ENCODE data around the gene ZNF501. TPM values are rescaled to one million over a fixed set of nuclear protein-coding genes. Genes with fewer than 3 reads are reported as not detected.

Gene ZNF501
- total and polyA plus RNA-seq, 8 donors = 0.95 to 7.2 (median 2.7) TPM; not detected in 2

DNA sequence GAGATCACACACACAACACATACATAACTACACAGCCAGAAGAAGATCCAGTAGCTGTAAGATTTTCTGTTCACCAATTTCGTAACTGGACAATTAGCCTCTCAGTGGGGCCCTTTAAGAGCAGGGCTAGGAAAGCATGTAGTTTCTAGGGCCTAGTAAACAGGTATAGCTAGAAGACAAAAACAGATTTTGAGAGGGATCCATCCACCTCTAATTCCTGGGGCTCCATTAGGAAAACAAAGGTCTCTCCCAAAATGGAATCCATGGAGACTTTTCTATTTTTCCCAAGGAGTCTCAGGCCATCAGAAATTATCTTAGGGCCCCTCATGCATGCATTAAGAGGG is 42.6 kb downstream of the ZNF501 start:
- Histone ChIP-seq H3K27me3 (no peaks in the 10 kb centered on the region), H3K4me3 (no peak overlapping the region), H3K4me1 (no peaks in the 10 kb centered on the region), H3K27ac (no peak overlapping the region), H3K9me3 (peaks cover 17 to 38% (median 25%) of the 10 kb centered on the region in 4 donors), H3K36me3 (peaks cover 0 to 4% (median 0%) of the 10 kb centered on the region in 4 donors)
- 94 to 100% (median 100%) methylated on average over 1 of the region's 1 CpG for WGBS, 5 donors
- intact Hi-C loops (cut with DNase I; ENCODE audit: low total_unique reads) = no loop called here
- TF ChIP-seq EP300 (IDR thresholded peaks at IDR 0.05) = no peak
- TF ChIP-seq POLR2AphosphoS5 (IDR thresholded peaks at IDR 0.05) = no peak
- TF ChIP-seq, protein P1, sequence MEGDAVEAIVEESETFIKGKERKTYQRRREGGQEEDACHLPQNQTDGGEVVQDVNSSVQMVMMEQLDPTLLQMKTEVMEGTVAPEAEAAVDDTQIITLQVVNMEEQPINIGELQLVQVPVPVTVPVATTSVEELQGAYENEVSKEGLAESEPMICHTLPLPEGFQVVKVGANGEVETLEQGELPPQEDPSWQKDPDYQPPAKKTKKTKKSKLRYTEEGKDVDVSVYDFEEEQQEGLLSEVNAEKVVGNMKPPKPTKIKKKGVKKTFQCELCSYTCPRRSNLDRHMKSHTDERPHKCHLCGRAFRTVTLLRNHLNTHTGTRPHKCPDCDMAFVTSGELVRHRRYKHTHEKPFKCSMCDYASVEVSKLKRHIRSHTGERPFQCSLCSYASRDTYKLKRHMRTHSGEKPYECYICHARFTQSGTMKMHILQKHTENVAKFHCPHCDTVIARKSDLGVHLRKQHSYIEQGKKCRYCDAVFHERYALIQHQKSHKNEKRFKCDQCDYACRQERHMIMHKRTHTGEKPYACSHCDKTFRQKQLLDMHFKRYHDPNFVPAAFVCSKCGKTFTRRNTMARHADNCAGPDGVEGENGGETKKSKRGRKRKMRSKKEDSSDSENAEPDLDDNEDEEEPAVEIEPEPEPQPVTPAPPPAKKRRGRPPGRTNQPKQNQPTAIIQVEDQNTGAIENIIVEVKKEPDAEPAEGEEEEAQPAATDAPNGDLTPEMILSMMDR (IDR thresholded peaks at IDR 0.05) = no peak
- TF ChIP-seq POLR2A (IDR thresholded peaks at IDR 0.05) = no peak
- DNase-seq = no peak

DNA sequence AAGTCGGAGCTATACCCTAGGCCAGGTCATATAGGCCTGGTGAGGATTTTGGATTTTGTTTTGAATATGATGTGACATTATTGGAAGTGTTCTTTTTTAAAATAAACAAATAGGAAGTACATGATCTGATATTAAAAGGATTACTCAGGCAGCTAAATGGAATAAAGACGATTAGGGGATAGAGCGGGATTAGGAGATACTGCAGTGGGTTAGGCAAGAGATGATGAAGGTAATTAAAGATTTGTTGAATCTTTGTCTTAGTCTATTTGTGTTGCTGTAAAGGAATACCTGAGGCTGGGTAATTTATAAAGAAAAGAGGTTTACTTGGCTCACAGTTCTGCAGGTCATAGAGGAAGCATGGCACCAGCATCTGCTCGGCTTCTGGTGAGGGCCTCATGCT is 53.5 kb downstream of the ZNF501 start:
- no peak for DNase-seq
- WGBS, 5 donors = 95 to 98% (median 96%) methylated on average over 4 of the region's 4 CpGs

More for the DNA sequence above, 53.5 kb downstream of the ZNF501 start:
- no peaks in the 10 kb centered on the region for H3K4me1 ChIP-seq
- no peak for TF ChIP-seq POLR2A (IDR thresholded peaks at IDR 0.05)
- TF ChIP-seq, protein P1 (IDR thresholded peaks at IDR 0.05) = no peak
- no peak for TF ChIP-seq POLR2AphosphoS5 (IDR thresholded peaks at IDR 0.05)
- TF ChIP-seq EP300 (IDR thresholded peaks at IDR 0.05) = no peak
- no peaks in the 10 kb centered on the region for H3K9me3 ChIP-seq
- H3K27me3 ChIP-seq = no peaks in the 10 kb centered on the region
- intact Hi-C loops (cut with DNase I; ENCODE audit: low total_unique reads) = no loop called here
- no peak overlapping the region for H3K27ac ChIP-seq
- peaks cover 0 to 7% (median 0%) of the 10 kb centered on the region in 4 donors for H3K36me3 ChIP-seq
- H3K4me3 ChIP-seq = no peak overlapping the region

Other genes starting within 250 kb of the ZNF501 start
- gene ZKSCAN7, start 174.4 kb upstream of the ZNF501 start, total RNA-seq = 1 to 10 TPM in 4 of 5 donors, not detected in 1; 1.3 to 6.2 (median 3.9) TPM
- 1 to 10 TPM in 1 of 3 donors, under 1 TPM in 2; 0.46 to 1.5 (median 0.81) TPM for gene ZKSCAN7, start 174.4 kb upstream of the ZNF501 start, polyA plus RNA-seq
- 10 to 100 TPM in 1 of 5 donors, 1 to 10 TPM in 2, under 1 TPM in 1, not detected in 1; 0.72 to 12.5 (median 2.1) TPM for gene ZNF660, start 144.7 kb upstream of the ZNF501 start, total RNA-seq
- gene ZNF660, start 144.7 kb upstream of the ZNF501 start, polyA plus RNA-seq = under 1 TPM; 0.44 to 0.61 (median 0.45) TPM
- gene ZNF197, start 104.6 kb upstream of the ZNF501 start, total RNA-seq = 10 to 100 TPM in 3 of 5 donors, 1 to 10 TPM in 2; 5.8 to 24.6 (median 15.4) TPM
- 1 to 10 TPM; 5.2 to 8.1 (median 7.2) TPM for gene ZNF197, start 104.6 kb upstream of the ZNF501 start, polyA plus RNA-seq
- 10 to 100 TPM in 2 of 5 donors, 1 to 10 TPM in 3; 2.3 to 23.7 (median 4.3) TPM for gene ZNF35, start 80.9 kb upstream of the ZNF501 start, total RNA-seq
- gene ZNF35, start 80.9 kb upstream of the ZNF501 start, polyA plus RNA-seq = 1 to 10 TPM; 2.1 to 5.0 (median 4.4) TPM
- gene ZNF502, start 17.0 kb upstream of the ZNF501 start, total RNA-seq = 1 to 10 TPM in 3 of 5 donors, under 1 TPM in 2; 0.29 to 7.7 (median 1.3) TPM
- 1 to 10 TPM; 1.9 to 2.5 (median 2.4) TPM for gene ZNF502, start 17.0 kb upstream of the ZNF501 start, polyA plus RNA-seq
- gene KIAA1143, start 32.0 kb downstream of the ZNF501 start, total RNA-seq = 10 to 100 TPM in 3 of 5 donors, 1 to 10 TPM in 2; 7.5 to 31.0 (median 15.6) TPM
- gene KIAA1143, start 32.0 kb downstream of the ZNF501 start, polyA plus RNA-seq = 10 to 100 TPM in 2 of 3 donors, 1 to 10 TPM in 1; 7.9 to 13.0 (median 10.1) TPM
- 1 to 10 TPM in 4 of 5 donors, under 1 TPM in 1; 0.45 to 9.3 (median 2.3) TPM for gene KIF15, start 32.2 kb downstream of the ZNF501 start, total RNA-seq
- 1 to 10 TPM; 1.2 to 3.1 (median 2.7) TPM for gene KIF15, start 32.2 kb downstream of the ZNF501 start, polyA plus RNA-seq
- 10 to 100 TPM in 3 of 5 donors, 1 to 10 TPM in 2; 7.2 to 21.4 (median 12.1) TPM for gene TMEM42, start 132.3 kb downstream of the ZNF501 start, total RNA-seq
- gene TMEM42, start 132.3 kb downstream of the ZNF501 start, polyA plus RNA-seq = 10 to 100 TPM; 16.7 to 20.3 (median 17.6) TPM
- gene TGM4, start 145.0 kb downstream of the ZNF501 start, total RNA-seq = not detected
- gene TGM4, start 145.0 kb downstream of the ZNF501 start, polyA plus RNA-seq = not detected
- gene ZDHHC3, start 246.5 kb downstream of the ZNF501 start, total RNA-seq = 100 to 1,000 TPM in 1 of 5 donors, 10 to 100 TPM in 4; 77.2 to 140 (median 78.8) TPM
- gene ZDHHC3, start 246.5 kb downstream of the ZNF501 start, polyA plus RNA-seq = 10 to 100 TPM; 29.8 to 60.2 (median 33.7) TPM
- gene EXOSC7, start 246.6 kb downstream of the ZNF501 start, total RNA-seq = 10 to 100 TPM; 29.5 to 57.4 (median 45.5) TPM
- gene EXOSC7, start 246.6 kb downstream of the ZNF501 start, polyA plus RNA-seq = 10 to 100 TPM; 34.9 to 46.2 (median 39.7) TPM